GM12873 (cell line): Measurements from ENCODE around the gene PVALEF.

Source experiments
- CTCF ChIP-seq: IDR thresholded peaks from 2 replicates; pipeline ENCODE4 v1.5.1; 2012; ENCODE audit warnings: low read depth, mild to moderate bottlenecking, moderate library complexity, low read length, control low read depth; ENCODE audit not compliant: insufficient read depth; ENCODE audit errors: missing control alignments

Gene PVALEF

GRCh38 chr17:81167638-81168037, 2.3 kb downstream of the PVALEF start:
- no peak for TF ChIP-seq CTCF

DNA sequence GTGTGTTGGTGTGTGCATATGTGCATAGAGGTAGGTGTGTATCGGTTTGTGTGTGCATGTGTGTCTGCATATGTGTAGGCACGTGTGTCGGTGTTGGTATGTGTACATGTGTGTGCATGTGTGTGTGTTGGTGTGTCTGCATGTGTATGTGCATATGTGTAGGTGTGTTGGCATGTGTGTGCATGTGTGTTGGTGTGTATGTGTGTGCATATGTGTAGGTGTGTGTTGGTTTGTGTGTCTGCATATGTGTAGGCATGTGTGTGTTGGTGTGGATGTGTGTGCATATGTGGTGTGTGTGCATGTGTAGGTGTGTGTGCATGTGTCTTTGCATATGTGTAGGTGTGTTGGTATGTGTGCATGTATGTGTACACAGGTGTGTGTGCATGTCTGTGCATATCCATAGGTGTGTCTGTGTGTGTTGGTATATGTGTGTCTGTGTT, 4.6 kb downstream of the PVALEF start:
- TF ChIP-seq CTCF: no peak

GRCh38 chr17:81170727-81171494, 5.6 kb downstream of the PVALEF start:
- TF ChIP-seq CTCF: no peak

DNA sequence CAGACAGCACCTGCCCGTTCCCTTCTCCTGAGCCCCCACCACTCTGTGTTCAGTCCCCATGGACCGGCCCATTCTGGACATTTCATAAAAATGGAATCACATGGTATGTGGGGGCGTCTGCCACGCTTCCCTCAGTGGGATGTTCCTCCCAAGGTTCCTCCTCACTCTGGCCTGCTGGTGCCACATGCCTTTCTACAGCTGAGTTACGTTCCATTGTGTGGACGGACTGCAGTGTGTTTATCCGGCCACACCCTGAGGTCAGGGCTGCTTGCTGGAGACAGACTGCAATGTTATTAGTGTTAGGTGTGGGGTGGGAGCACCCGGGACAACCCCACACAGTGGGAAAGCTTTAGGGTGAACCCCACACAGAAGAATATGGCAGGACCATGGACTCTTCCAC, 6.6 kb downstream of the PVALEF start:
- TF ChIP-seq CTCF: no peak

- TF ChIP-seq CTCF: no peak
Measured at GRCh38 chr17:81173052-81173761, 7.9 kb downstream of the PVALEF start.

DNA sequence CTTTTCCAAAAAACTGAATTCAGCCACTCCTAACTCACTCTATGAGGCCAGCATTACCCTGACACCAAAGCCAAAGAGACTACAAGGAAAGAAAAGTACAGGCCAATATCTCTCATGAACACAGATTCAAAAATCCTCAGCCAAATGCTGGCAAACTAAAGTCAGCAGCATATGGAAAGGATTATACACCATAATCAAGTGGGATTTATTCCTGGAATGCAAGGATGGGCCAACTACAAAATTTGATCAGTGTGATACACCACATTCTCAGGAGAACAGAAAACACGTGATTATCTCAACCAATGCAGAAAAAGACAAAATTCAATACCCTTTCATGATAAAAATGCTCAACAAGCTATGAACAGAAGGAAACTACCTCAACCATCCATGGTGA, 8.5 kb downstream of the PVALEF start:
- TF ChIP-seq CTCF: no peak

DNA sequence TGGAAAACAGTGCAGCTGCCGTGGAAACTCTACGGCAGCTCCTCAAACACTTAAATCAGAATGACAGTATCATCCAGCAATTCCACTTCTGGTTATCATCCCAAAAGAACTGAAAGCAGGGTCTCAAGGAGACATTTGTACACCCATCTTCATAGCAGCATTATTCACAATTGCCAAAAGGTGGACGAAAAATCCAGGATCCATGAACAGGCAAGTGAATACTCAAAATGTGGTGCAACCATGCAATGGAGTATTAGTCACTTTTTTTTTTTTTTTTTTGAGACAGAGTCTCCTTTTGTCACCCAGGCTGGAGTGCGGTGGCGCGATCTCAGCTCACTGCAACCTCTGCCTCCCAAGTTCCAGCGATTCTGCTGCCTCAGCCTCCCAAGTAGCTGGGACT, 11.4 kb downstream of the PVALEF start:
- peak; percentile 13 for TF ChIP-seq CTCF
